Measurements from ENCODE around the gene USP12.

Gene USP12

DNA sequence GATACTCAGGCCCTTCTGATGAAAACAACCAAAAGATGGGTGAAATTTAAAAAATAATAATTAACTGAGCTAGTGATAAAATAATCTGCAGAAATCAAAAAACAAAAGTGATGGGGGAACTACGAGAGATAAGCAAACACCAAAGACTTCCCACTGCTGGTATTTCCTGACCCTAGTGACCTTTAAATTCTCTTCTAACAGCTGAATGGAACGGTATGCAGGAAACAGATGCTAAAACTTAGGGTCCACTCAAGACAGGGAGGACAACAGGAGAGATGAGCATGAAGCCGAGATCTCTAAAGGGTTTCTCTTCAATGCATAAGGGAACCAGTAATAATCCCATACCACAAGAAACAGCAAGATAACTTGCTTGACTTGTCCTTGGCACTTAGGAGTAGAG, 50.8 kb downstream of the USP12 start:
- no peak for DNase-seq (ENCODE audit: low spot score)

- peak; percentile 13 for DNase-seq (ENCODE audit: low spot score)
Observed at GRCh38 chr13:27120011-27120410, 51.6 kb downstream of the USP12 start.

GRCh38 chr13:27118428-27119054, 53.1 kb downstream of the USP12 start:
- no peak for DNase-seq (ENCODE audit: low spot score)

GRCh38 chr13:27117952-27118351, 53.7 kb downstream of the USP12 start:
- no peak for DNase-seq (ENCODE audit: low spot score)

GRCh38 chr13:27117158-27117557, 54.5 kb downstream of the USP12 start:
- DNase-seq (ENCODE audit: low spot score) = no peak

DNA sequence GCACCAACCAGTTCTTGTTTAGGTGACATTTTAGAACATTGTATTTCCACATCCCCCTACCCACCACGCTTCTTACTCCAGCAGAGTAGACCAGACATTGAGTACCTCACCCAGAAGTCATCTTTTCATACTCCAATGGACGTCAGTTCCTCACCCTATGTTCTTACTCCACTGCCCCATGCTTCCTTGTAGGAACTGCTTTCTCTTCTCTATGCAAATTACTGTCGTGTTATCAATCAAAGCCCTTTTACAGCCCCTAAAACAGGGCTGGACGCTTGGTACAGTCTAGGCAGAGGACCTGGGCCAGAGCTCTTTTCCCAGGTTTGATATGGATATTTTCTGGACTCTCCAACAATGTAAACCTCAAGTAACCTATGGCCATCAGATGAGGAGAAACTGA, 58.2 kb downstream of the USP12 start:
- DNase-seq (ENCODE audit: low spot score) = no peak

DNA sequence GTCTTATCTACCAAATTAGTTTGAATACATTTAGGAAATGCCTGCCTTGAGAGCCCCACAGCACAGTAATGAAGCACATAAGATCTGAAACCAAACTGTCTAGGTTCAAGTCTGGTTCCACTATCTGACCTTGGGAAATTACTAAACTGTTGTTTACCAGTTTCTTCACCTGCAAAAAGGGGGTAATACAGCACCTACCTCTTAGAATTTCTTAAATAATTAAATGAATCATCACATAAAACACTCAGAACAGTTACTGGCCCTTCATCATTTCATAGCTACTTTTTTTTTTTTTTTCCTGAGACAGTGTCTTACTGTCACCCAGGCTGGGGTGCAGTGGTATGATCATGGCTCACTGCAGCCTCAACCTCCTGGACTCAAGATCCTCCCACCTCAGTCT, 59.6 kb downstream of the USP12 start:
- DNase-seq (ENCODE audit: low spot score) = no peak

DNA sequence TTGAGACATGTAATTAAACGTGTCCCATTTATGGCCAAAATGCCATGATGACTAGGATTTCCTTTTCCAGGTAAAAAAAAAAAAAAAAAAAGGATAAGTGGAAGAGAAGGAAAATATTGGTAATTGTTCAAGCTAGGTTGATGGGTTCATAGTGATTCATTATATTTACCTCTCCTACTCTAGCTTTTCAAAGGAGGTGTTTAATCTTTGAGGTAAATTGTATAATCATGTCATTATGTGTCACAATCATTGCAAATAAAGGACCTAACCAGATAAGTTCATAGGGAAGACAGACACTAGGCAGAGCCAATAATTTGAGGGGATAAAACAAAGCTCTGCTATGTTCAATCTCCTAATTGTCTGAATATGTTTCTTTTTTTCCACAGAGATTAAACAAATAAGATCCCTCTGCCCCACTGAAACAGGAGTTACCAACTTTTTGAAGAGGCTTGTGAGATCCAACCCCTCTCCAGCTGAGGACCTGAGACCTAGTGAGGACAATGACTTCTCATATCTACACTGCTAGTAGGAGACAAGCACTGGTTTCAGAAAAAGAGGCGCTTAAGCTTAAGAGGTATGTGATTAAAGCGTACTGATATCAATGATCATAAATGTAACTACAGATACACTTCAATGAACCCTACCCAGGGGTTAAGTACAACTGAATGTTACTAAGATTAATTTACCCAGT, 61.4 kb downstream of the USP12 start:
- no peak for DNase-seq (ENCODE audit: low spot score)

DNA sequence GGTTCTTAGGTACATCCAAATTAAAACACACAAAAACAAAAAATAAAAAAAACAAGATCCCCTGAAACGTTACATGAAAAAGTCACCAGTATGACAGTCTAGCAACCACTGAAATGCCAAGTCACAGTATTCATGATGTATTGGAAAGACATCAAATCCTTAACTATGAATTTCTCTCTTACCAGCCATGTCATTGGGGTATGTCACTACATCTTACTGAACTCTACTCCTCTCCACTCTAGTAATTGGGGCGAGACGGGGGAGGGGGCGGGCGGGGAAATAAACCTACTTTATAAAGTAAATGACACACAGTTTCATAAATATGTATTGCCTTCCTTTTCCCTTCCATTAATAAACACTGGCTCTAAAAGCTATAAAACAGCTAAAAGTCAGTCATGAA, 65.5 kb downstream of the USP12 start:
- no peak for DNase-seq (ENCODE audit: low spot score)

DNA sequence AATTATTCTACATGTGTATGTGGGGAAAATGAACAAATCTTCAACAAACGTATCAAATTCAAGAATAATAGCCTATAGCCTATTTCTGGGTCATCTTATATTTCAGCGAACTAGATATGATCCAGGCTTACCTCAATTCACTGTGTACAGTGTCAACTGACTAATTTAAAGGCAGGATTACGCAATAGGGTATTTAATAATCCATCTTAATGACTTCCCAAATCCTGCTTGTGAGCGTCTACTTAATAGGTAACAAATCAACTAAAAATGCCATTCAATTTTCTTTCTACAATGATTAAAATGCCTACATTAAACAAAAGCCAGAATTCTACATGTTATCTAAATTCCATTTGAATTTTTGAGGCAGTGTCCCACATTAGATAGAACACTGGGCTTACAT, 67.0 kb downstream of the USP12 start:
- no peak for DNase-seq (ENCODE audit: low spot score)

- DNase-seq (ENCODE audit: low spot score) = no peak
Observed at GRCh38 chr13:27101847-27102246, 69.8 kb downstream of the USP12 start.

- DNase-seq (ENCODE audit: low spot score) = no peak
Observed at GRCh38 chr13:27101289-27101688, 70.3 kb downstream of the USP12 start.

DNA sequence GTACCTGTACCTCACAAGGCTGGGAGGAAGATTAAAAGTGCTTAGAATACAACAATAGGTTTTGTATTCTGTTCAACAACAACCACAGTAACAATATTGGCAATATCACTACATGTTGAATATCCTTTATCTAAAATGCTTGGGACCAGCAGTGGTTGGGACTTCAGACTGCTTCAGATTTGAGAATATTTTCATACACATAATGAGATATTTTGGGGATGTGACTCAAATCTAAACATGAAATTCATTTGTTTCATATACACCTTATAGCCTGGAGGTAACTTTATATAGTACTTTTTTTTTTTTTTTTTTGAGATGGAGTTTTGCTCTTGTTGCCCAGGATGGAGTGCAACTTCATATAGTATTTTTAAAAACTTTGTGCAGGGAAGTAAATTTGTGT, 73.9 kb downstream of the USP12 start:
- no peak for DNase-seq (ENCODE audit: low spot score)

DNA sequence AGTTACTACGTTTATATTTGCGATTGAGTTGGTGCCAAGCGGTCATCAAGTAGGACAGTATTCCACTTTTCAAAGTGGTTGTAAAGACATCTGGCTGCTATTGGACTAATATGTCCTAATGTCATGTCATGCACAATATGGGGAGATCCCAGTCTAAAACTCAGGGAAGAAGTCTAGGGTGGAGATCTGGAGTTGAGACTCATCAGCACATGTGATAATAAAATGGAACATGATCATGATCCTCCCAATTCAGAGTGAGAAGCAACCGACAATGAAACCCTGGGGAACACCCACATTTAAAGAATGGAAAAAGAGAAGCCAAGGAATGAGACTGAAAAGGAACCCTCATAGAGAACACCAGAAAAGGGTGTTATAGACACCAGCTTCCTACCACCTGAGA, 80.2 kb downstream of the USP12 start:
- no peak for DNase-seq (ENCODE audit: low spot score)

- no peak for DNase-seq (ENCODE audit: low spot score)
Observed at GRCh38 chr13:27088619-27089018, 83.0 kb downstream of the USP12 start.

- DNase-seq (ENCODE audit: low spot score) = no peak
Observed at GRCh38 chr13:27086599-27087265, 84.9 kb downstream of the USP12 start.

GRCh38 chr13:27083183-27083582, 88.4 kb downstream of the USP12 start:
- no peak for DNase-seq (ENCODE audit: low spot score)

GRCh38 chr13:27081893-27082679, 89.5 kb downstream of the USP12 start:
- DNase-seq (ENCODE audit: low spot score) = no peak

- no peak for DNase-seq (ENCODE audit: low spot score)
Observed at GRCh38 chr13:27080018-27080948, 91.3 kb downstream of the USP12 start.

- DNase-seq (ENCODE audit: low spot score) = peak; percentile 58
Observed at GRCh38 chr13:27079421-27079958, 92.1 kb downstream of the USP12 start.

- DNase-seq (ENCODE audit: low spot score) = no peak
Observed at GRCh38 chr13:27077451-27077850, 94.2 kb downstream of the USP12 start.

Data from AG20443 (cell line).